ENCODE data around the gene SH2D5.

Gene SH2D5

DNA sequence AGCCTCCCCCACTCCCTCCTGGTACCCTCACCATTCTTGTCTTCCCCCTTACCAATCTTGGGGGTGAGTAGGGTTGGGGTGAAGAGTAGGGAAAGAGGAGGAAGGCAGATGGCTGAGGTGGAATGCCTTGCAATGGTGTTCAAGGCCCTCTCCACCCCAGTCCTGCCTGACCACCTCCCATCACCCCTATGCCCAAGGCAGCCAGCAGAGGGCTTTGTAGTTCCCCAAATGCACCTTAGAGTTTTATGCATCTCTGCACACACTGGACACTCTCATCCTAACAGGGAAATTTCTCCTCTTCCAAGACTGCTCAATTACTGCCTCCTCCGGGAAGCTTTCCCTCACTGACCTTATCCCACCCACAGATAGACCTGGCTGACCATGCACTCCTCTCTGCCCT lies 30.1 kb downstream of the SH2D5 start:
- in situ Hi-C loops (cut with MboI; ENCODE audit: low sequenced_read_pairs, unreplicated experiment) = no loop called here
- TF ChIP-seq, protein P1, sequence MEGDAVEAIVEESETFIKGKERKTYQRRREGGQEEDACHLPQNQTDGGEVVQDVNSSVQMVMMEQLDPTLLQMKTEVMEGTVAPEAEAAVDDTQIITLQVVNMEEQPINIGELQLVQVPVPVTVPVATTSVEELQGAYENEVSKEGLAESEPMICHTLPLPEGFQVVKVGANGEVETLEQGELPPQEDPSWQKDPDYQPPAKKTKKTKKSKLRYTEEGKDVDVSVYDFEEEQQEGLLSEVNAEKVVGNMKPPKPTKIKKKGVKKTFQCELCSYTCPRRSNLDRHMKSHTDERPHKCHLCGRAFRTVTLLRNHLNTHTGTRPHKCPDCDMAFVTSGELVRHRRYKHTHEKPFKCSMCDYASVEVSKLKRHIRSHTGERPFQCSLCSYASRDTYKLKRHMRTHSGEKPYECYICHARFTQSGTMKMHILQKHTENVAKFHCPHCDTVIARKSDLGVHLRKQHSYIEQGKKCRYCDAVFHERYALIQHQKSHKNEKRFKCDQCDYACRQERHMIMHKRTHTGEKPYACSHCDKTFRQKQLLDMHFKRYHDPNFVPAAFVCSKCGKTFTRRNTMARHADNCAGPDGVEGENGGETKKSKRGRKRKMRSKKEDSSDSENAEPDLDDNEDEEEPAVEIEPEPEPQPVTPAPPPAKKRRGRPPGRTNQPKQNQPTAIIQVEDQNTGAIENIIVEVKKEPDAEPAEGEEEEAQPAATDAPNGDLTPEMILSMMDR (IDR thresholded peaks at IDR 0.05; ENCODE audit: borderline replicate concordance, control extremely low read depth, extremely low read depth, insufficient read depth, missing control alignments) = peak; percentile 21
- no peak for DNase-seq (ENCODE audit: low spot score)

DNA sequence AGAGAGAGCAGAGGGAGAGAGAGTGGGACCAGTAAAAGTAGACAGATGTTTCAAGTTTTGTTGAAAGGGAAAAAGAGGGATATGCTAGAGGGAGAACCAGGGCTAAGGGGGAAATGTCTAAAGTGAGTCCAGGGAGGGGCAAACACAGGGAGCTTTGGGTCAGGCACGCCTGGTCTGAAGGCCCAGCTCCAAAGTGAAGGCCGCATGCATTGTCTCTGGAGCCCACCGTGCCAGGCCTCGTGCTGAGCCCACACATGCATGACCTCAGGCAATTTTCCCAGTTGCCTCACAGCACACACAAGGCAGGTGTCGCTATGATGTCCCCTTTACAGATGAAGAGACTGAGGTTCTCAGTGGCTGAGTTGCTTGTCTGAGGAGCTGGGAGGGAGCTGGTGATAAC lies 30.7 kb downstream of the SH2D5 start:
- DNase-seq (ENCODE audit: low spot score) = no peak
- TF ChIP-seq, protein P1 (IDR thresholded peaks at IDR 0.05; ENCODE audit: borderline replicate concordance, control extremely low read depth, extremely low read depth, insufficient read depth, missing control alignments) = no peak
- in situ Hi-C loops (cut with MboI; ENCODE audit: low sequenced_read_pairs, unreplicated experiment) = no loop called here

DNA sequence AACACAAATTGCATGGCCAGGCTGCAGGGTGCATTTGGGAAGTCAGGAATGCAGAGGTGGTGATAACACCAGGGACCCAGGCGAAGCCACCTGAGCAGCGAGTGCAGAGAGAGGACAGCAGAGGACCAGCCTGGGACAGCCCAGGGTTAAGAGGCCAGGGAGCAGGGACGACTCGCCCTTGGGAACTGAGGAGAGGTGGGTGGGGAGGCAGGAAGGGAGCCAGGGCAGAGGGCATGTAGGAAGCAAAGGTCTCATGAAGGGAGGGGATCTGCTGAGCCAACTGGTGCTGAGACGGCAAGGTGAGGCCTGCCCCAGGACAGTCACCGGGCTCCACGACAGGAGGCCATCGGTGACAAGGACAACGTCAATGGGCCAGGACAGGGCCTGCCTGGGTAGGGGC lies 31.1 kb downstream of the SH2D5 start:
- DNase-seq (ENCODE audit: low spot score) = no peak
- in situ Hi-C loops (cut with MboI; ENCODE audit: low sequenced_read_pairs, unreplicated experiment) = no loop called here
- TF ChIP-seq, protein P1 (IDR thresholded peaks at IDR 0.05; ENCODE audit: borderline replicate concordance, control extremely low read depth, extremely low read depth, insufficient read depth, missing control alignments) = no peak

DNA sequence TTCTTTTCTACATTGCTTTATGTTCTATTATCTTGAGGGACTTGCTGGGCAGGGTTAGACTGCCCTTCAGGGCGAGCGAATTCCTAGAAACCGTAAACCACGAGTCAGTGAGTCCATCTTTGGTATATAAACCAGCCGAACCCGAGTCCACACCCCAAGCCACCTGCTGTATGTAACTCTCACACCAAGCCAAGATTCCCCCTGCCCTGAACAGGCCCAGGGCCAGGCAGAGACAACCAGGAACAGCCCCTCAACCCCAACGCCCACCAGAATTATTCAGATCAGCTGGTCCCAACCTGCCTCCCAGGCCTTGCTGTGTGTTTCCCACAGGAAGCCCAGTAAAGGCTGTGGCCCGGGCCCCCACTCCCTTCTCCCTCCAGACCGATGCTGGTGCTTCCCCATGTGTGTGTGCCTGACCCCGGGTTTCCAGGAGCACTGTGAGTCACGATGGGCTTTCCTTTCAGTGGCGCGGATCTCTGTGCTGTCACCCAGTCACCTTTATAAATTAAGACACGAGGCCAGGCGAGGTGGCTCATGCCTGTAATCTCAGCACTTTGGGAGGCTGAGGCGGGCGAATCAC lies 31.8 kb downstream of the SH2D5 start:
- no peak for DNase-seq (ENCODE audit: low spot score)
- TF ChIP-seq, protein P1 (IDR thresholded peaks at IDR 0.05; ENCODE audit: borderline replicate concordance, control extremely low read depth, extremely low read depth, insufficient read depth, missing control alignments) = no peak
- in situ Hi-C loops (cut with MboI; ENCODE audit: low sequenced_read_pairs, unreplicated experiment) = no loop called here

DNA sequence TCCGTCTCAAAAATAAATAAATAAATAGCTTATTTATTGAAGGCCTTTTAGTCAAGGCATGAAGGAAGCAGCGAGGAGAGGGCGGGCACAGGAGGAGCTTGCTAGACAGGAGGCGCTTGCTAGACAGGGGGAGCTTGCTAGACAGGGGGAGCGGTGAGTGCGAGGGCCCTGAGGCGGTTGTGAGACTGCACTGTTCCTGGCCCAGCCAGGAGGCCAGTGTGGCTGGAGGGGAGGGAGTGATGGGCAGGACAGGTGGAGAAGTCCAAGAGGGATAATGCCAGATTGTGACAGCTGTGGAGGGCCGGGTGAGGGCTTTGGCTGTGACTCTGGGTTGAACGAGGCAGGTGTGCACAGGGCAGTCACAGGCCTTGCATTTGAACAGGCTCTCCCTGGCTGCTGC lies 32.9 kb downstream of the SH2D5 start:
- TF ChIP-seq, protein P1 (IDR thresholded peaks at IDR 0.05; ENCODE audit: borderline replicate concordance, control extremely low read depth, extremely low read depth, insufficient read depth, missing control alignments) = no peak
- DNase-seq (ENCODE audit: low spot score) = no peak
- in situ Hi-C loops (cut with MboI; ENCODE audit: low sequenced_read_pairs, unreplicated experiment) = loop anchor here (10.0 kb wide), 1 partner anchor 495 kb away; no protein-coding TSS in a partner anchor

DNA sequence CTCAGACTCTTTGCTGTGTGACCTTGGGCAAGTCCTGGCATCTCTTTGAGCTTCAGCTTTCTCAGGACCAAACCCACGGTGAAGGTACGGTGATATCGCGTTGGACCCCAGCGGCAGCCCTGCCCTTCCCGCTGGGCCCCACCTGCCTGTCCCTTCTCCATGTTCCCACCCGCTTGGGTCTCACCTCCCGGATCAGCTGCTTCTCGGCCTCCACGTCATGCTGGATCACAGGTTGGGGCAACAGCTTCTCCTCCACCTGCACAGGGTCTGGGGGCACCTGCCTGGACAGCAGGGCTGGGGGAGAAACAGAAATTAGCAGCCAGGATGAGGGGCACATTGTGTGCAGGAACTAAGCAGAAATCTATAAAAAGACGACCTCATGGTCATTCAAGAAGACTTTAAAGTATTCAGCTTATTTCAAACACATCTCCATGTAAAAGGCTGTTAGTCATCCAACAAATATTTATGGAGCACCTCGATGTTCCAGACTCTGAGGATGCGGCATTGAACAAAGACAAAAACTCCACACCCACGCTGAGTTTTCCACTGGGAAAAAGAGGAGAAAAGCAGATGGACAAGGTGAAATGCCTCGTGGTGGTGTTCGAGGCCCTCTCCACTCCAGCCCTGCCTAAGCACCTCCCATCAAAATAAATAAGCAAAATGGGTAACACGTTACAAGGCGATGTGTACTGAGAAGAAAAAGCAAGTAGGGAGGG lies 34.1 kb downstream of the SH2D5 start:
- in situ Hi-C loops (cut with MboI; ENCODE audit: low sequenced_read_pairs, unreplicated experiment) = loop anchor here (10.0 kb wide), 1 partner anchor 496 kb away; no protein-coding TSS in a partner anchor
- no peak for DNase-seq (ENCODE audit: low spot score)
- TF ChIP-seq, protein P1 (IDR thresholded peaks at IDR 0.05; ENCODE audit: borderline replicate concordance, control extremely low read depth, extremely low read depth, insufficient read depth, missing control alignments) = no peak
